Calu3 (cell line): ENCODE results near the gene KCNN4. TPM values are rescaled to one million over a fixed set of nuclear protein-coding genes. Genes with fewer than 3 reads are reported as not detected.

Experiments used
- BruUV-seq: library from RNA; stranded (reverse); fragments of 400-500 nt; replicated peaks from 2 replicates; lab custom pipeline; 2021; lab: Mats Ljungman, UMichigan
- CTCF ChIA-PET: fragments of 300-600 bp; sonication (Branson Sonifier 250); formaldehyde crosslinking; loops from one replicate; lab custom pipeline; 2022; ENCODE audit warnings: antibody characterized with exemption; lab: Charles Lee
- DNase-seq: peaks from one replicate; pipeline ENCODE4 v3.0.0; 2022
- H3K27ac Mint-ChIP-seq: one replicate; pipeline ENCODE4 v1.8.0; 2022; ENCODE audit warnings: mixed read lengths; ENCODE audit not compliant: unreplicated experiment
- H3K27me3 Mint-ChIP-seq: one replicate; pipeline ENCODE4 v1.8.0; 2022; ENCODE audit warnings: mixed read lengths; ENCODE audit not compliant: unreplicated experiment
- H3K36me3 Mint-ChIP-seq: one replicate; pipeline ENCODE4 v1.8.0; 2022; ENCODE audit warnings: mild to moderate bottlenecking, moderate library complexity, mixed read lengths; ENCODE audit not compliant: insufficient read depth, unreplicated experiment
- H3K4me1 Mint-ChIP-seq: one replicate; pipeline ENCODE4 v1.8.0; 2022; ENCODE audit warnings: mild to moderate bottlenecking, low read depth, mixed read lengths; ENCODE audit not compliant: unreplicated experiment
- H3K4me3 Mint-ChIP-seq: one replicate; pipeline ENCODE4 v1.8.0; 2022; ENCODE audit warnings: mild to moderate bottlenecking, low read depth, moderate library complexity, mixed read lengths; ENCODE audit not compliant: unreplicated experiment
- H3K9me3 Mint-ChIP-seq: one replicate; pipeline ENCODE4 v1.8.0; 2022; ENCODE audit warnings: low read depth, mixed read lengths; ENCODE audit not compliant: unreplicated experiment
- CTCF ChIP-seq: fragments of 200-600 bp; IDR thresholded peaks from one replicate; pipeline ENCODE4 v1.8.0; 2022; ENCODE audit warnings: antibody characterized with exemption; ENCODE audit not compliant: unreplicated experiment
- intact Hi-C: fragments of 100-400 bp; cut with micrococcal nuclease; formaldehyde crosslinking; loops from one replicate; pipeline ENCODE4 v1.10.0; 2022; ENCODE audit not compliant: unreplicated experiment
- total RNA-seq: library from RNA; stranded (reverse); gene quantifications from 2 replicates; pipeline ENCODE4 v1.2.3, GENCODE V29; 2022

KCNN4 gene
- total RNA-seq, 1 experiment from 2014 or later = 152 TPM

GRCh38 chr19:43773725-43774102 lies 7.1 kb downstream of the KCNN4 start:
- Mint-ChIP-seq H3K27ac (no peak overlapping the region), H3K4me3 (no peak overlapping the region), H3K36me3 (peaks cover 75% of the 10 kb centered on the region), H3K27me3 (no peaks in the 10 kb centered on the region), H3K9me3 (no peaks in the 10 kb centered on the region), H3K4me1 (peaks cover 36% of the 10 kb centered on the region)
- BruUV-seq = no TSS peak
- no peak for DNase-seq
- CTCF ChIA-PET = interaction anchor here (0.6 kb wide), 1 partner anchor 213 kb away, joined by 3 read pairs; no protein-coding TSS in a partner anchor
- intact Hi-C loops = no loop called here
- no peak for TF ChIP-seq CTCF

- no peaks in the 10 kb centered on the region for H3K9me3 Mint-ChIP-seq
- BruUV-seq = no TSS peak
- intact Hi-C loops = no loop called here
- H3K27ac Mint-ChIP-seq = no peak overlapping the region
- H3K27me3 Mint-ChIP-seq = no peaks in the 10 kb centered on the region
- peaks cover 68% of the 10 kb centered on the region for H3K36me3 Mint-ChIP-seq
- no peak overlapping the region for H3K4me3 Mint-ChIP-seq
- DNase-seq = no peak
- TF ChIP-seq CTCF = no peak
- CTCF ChIA-PET = no interaction called here
- H3K4me1 Mint-ChIP-seq = peaks cover 30% of the 10 kb centered on the region
Measured at GRCh38 chr19:43769256-43769655, 11.5 kb downstream of the KCNN4 start.

GRCh38 chr19:43768273-43769050 lies 12.3 kb downstream of the KCNN4 start:
- H3K4me3 Mint-ChIP-seq = no peak overlapping the region
- H3K27me3 Mint-ChIP-seq = no peaks in the 10 kb centered on the region
- peaks cover 62% of the 10 kb centered on the region for H3K36me3 Mint-ChIP-seq
- intact Hi-C loops = no loop called here
- TF ChIP-seq CTCF = no peak
- H3K9me3 Mint-ChIP-seq = no peaks in the 10 kb centered on the region
- no TSS peak for BruUV-seq
- CTCF ChIA-PET = interaction anchor here (0.5 to 1.2 kb wide), 2 partner anchors 41 to 236 kb away, joined by 3 to 4 read pairs; partner anchors contain the start of gene ZNF575
- DNase-seq = no peak
- H3K4me1 Mint-ChIP-seq = peaks cover 33% of the 10 kb centered on the region
- no peak overlapping the region for H3K27ac Mint-ChIP-seq

GRCh38 chr19:43767818-43768217 lies 13.0 kb downstream of the KCNN4 start:
- no peaks in the 10 kb centered on the region for H3K27me3 Mint-ChIP-seq
- BruUV-seq = no TSS peak
- no peak overlapping the region for H3K4me3 Mint-ChIP-seq
- peaks cover 61% of the 10 kb centered on the region for H3K36me3 Mint-ChIP-seq
- H3K9me3 Mint-ChIP-seq = no peaks in the 10 kb centered on the region
- no peak for DNase-seq
- H3K4me1 Mint-ChIP-seq = peaks cover 40% of the 10 kb centered on the region
- CTCF ChIA-PET = interaction anchor here (0.5 to 3.1 kb wide), 4 partner anchors 8 to 235 kb away, joined by 3 to 27 read pairs (median 6); partner anchors contain the start of gene ZNF575
- no peak for TF ChIP-seq CTCF
- intact Hi-C loops = loop anchor here (2.0 kb wide), 1 partner anchor 17 kb away; no protein-coding TSS in a partner anchor
- peak overlapping the region; percentile 20 for H3K27ac Mint-ChIP-seq
